Nephron (organoid): ENCODE results near the gene JARID2.

Source experiments
- H3K27ac Mint-ChIP-seq, 3 experiments: 2 replicates each; pipeline ENCODE4 v1.8.0; 2020; ENCODE audit warnings: mixed read lengths in 3 of 3, mild to moderate bottlenecking in 2 of 3, moderate library complexity in 1 of 3
- H3K27me3 Mint-ChIP-seq: 2 replicates; pipeline ENCODE4 v1.8.0; 2021; ENCODE audit warnings: low read depth, mild to moderate bottlenecking, moderate library complexity, mixed read lengths
- H3K36me3 Mint-ChIP-seq: 2 replicates; pipeline ENCODE4 v1.8.0; 2020; ENCODE audit warnings: low read depth, mixed read lengths
- H3K4me1 Mint-ChIP-seq: 2 replicates; pipeline ENCODE4 v1.8.0; 2020; ENCODE audit warnings: mixed read lengths
- H3K4me3 Mint-ChIP-seq, 3 experiments: 2 replicates each; pipeline ENCODE4 v1.8.0; 2020; ENCODE audit warnings: mild to moderate bottlenecking in 3 of 3, mixed read lengths in 3 of 3, moderate library complexity in 2 of 3
- H3K9me3 Mint-ChIP-seq: 2 replicates; pipeline ENCODE4 v1.8.0; 2020; ENCODE audit warnings: mixed read lengths
- CTCF ChIP-seq, 3 experiments: fragments of 200-600 bp; sonication (generic); IDR thresholded peaks; one replicate each; pipeline ENCODE4 v1.5.0; 2021; ENCODE audit warnings: antibody characterized with exemption in 3 of 3; ENCODE audit not compliant: unreplicated experiment in 3 of 3

The JARID2 gene

DNA sequence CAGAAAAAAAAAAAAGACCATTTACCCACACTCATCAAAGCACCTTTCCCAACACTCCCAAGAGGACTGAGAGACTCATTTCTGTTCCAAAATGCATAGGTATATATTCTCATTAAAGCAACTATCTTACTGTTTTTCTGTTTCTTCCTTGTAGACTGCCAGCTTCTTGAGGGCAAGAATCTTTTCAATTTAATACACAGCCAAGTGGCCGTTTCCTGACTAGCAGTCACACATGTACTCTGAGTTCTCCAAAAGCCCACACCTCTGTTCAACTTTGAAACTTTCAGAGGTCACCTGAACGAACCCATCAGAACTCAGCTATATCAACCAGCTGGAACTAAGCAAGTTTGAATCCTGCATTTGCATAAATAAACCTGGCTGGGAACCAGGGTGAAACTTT lies 324.3 kb downstream of the JARID2 start:
- no peak overlapping the region for H3K4me3 Mint-ChIP-seq
- H3K9me3 Mint-ChIP-seq = no peaks in the 10 kb centered on the region
- H3K4me1 Mint-ChIP-seq = peaks cover 31% of the 10 kb centered on the region
- H3K36me3 Mint-ChIP-seq = peaks cover 6% of the 10 kb centered on the region
- no peaks in the 10 kb centered on the region for H3K27me3 Mint-ChIP-seq
- H3K27ac Mint-ChIP-seq = peak overlapping the region in 2 of 3 experiments; percentile 81 to 89
- no peak for TF ChIP-seq CTCF (IDR thresholded peaks at IDR 0.05; ENCODE audit: unreplicated experiment in 3 of 3)
